Measurements from ENCODE around the gene UNC45A.

DNA sequence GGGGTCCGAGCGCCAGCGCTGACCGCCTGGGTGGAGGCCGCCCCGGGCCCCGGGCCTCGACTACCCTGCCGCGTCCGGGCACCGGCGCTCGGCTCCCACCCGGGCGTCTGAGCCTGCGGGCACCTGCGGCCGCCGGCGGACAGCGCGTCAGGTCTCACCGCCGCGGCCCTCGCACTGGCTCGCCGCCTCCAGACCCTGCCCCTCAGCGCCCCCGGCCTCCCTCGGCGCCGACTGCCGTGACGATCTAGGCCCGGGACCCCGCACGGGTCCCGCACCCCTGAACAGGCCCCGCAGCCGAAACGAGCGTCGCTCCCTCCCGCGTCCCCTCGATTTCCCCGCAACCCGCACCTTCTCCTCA is 59.0 kb downstream of the UNC45A start:
- TF ChIP-seq CEBPB (IDR thresholded peaks at IDR 0.05; ENCODE audit: low read depth, low read length): no peak
- TF ChIP-seq, protein P1, sequence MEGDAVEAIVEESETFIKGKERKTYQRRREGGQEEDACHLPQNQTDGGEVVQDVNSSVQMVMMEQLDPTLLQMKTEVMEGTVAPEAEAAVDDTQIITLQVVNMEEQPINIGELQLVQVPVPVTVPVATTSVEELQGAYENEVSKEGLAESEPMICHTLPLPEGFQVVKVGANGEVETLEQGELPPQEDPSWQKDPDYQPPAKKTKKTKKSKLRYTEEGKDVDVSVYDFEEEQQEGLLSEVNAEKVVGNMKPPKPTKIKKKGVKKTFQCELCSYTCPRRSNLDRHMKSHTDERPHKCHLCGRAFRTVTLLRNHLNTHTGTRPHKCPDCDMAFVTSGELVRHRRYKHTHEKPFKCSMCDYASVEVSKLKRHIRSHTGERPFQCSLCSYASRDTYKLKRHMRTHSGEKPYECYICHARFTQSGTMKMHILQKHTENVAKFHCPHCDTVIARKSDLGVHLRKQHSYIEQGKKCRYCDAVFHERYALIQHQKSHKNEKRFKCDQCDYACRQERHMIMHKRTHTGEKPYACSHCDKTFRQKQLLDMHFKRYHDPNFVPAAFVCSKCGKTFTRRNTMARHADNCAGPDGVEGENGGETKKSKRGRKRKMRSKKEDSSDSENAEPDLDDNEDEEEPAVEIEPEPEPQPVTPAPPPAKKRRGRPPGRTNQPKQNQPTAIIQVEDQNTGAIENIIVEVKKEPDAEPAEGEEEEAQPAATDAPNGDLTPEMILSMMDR (IDR thresholded peaks at IDR 0.05; ENCODE audit: control extremely low read depth in 1 of 3, insufficient read depth in 1 of 3, low read depth in 1 of 3, low read length in 3 of 3): no peak
- TF ChIP-seq JUN (IDR thresholded peaks at IDR 0.05; ENCODE audit: low read depth, low read length): no peak
- TF ChIP-seq SIN3A (conservative IDR thresholded peaks at IDR 0.05 in 1 of 2, IDR thresholded peaks at IDR 0.05 in 1 of 2; ENCODE audit: low read depth in 1 of 2, low read length in 2 of 2): no peak
- TF ChIP-seq POLR2AphosphoS5 (IDR thresholded peaks at IDR 0.05; ENCODE audit: low read depth, low read length): no peak
